ENCODE data around the gene FAM20C. TPM values are rescaled to one million over a fixed set of nuclear protein-coding genes. Genes with fewer than 3 reads are reported as not detected.
A peak's percentile ranks its signal among the peaks of the same experiment; 100 is the strongest.

The FAM20C gene
- total RNA-seq, 1 experiment from 2014 or later = 34.0 TPM

DNA sequence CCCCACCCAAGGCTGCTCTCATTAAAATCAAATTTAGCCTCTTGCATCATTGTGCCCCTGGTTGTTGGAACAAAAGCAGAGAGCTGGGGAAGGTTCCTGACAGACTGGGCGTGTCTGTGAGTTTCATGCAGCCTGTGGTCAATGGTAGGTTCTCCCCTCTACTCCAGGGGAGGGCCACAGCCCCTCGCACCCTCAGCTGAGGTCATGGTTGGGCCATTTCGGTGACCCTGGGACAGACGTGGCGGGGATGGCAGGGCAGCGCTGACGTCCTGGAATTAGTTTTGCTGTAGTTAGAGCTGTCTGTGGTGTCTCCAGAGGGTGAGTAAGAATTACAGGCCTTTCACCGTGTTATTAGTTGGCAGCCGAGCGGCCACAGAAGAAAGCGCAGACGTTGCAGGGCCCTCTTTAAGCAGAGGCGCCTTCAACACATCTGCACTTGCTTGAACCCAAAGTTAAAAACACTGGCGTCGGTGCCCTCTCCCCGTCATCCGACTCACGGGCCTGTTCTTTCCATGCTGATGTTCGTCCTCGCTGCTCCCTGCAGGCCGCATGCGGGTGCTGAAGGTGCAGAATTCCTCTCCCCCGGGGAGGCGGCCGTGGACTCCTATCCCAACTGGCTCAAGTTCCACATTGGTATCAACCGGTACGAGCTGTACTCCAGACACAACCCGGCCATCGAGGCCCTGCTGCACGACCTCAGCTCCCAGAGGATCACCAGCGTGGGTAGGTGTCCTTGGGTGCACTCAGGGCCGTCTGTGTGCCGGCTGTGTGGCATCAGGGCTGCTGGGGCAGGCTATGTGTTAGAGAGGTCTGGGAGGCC, 2.8 kb downstream of the FAM20C start:
- Histone ChIP-seq H3K4me3 (ENCODE audit: low read depth, low read length) (peak overlapping the region; percentile 79), H3K9me3 (no peaks in the 10 kb centered on the region), H3K27me3 (replicated peaks; ENCODE audit: control insufficient read depth, insufficient read depth, low read length) (no peaks in the 10 kb centered on the region), H3K4me1 (peaks cover 22% of the 10 kb centered on the region), H3K36me3 (ENCODE audit: control insufficient read depth, insufficient read depth, low read length) (peaks cover 9% of the 10 kb centered on the region)
- no peak for DNase-seq
- H3K4me3 Mint-ChIP-seq (ENCODE audit: unreplicated experiment) = peak overlapping the region; percentile 77
- no peaks in the 10 kb centered on the region for H3K9me3 Mint-ChIP-seq (ENCODE audit: unreplicated experiment)
- ChIA-PET POLR2A (no interaction called here), CTCF (interaction anchor here (0.6 kb wide), 1 partner anchor 20 kb away, joined by 4 read pairs; no protein-coding TSS in a partner anchor)
- H3K4me1 Mint-ChIP-seq (ENCODE audit: low read depth, unreplicated experiment) = peaks cover 16% of the 10 kb centered on the region
- no peaks in the 10 kb centered on the region for H3K27me3 Mint-ChIP-seq (ENCODE audit: insufficient read depth, unreplicated experiment)
- BruUV-seq (replicated peaks) = no TSS peak
- TF ChIP-seq, protein P1, sequence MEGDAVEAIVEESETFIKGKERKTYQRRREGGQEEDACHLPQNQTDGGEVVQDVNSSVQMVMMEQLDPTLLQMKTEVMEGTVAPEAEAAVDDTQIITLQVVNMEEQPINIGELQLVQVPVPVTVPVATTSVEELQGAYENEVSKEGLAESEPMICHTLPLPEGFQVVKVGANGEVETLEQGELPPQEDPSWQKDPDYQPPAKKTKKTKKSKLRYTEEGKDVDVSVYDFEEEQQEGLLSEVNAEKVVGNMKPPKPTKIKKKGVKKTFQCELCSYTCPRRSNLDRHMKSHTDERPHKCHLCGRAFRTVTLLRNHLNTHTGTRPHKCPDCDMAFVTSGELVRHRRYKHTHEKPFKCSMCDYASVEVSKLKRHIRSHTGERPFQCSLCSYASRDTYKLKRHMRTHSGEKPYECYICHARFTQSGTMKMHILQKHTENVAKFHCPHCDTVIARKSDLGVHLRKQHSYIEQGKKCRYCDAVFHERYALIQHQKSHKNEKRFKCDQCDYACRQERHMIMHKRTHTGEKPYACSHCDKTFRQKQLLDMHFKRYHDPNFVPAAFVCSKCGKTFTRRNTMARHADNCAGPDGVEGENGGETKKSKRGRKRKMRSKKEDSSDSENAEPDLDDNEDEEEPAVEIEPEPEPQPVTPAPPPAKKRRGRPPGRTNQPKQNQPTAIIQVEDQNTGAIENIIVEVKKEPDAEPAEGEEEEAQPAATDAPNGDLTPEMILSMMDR (IDR thresholded peaks at IDR 0.05; ENCODE audit: insufficient read depth in 1 of 2, low read depth in 1 of 2, low read length in 1 of 2, severe bottlenecking in 1 of 2, unreplicated experiment in 1 of 2) = no peak
- peaks cover 9% of the 10 kb centered on the region for H3K36me3 Mint-ChIP-seq (ENCODE audit: insufficient read depth, unreplicated experiment)
- intact Hi-C loops (cut with micrococcal nuclease; ENCODE audit: unreplicated experiment) = no loop called here
- H3K27ac Mint-ChIP-seq (ENCODE audit: unreplicated experiment) = no peak overlapping the region

DNA sequence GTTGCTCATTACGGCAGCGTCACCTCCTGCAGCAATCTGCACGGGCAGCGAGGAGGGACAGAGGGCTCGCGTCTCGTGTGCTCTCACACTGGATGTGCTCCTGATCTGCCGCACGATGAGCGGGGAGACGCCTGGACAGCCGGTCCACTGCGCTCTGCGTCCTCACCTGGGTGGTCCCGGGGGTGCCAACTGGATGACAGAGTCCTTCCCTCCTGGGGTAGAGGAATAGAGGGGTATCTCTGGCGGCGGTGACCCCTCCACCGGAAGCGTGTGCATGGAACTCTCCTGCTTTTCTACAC, 3.4 kb downstream of the FAM20C start:
- TF ChIP-seq, protein P1 (IDR thresholded peaks at IDR 0.05; ENCODE audit: insufficient read depth in 1 of 2, low read depth in 1 of 2, low read length in 1 of 2, severe bottlenecking in 1 of 2, unreplicated experiment in 1 of 2) = no peak
- Mint-ChIP-seq H3K27me3 (ENCODE audit: insufficient read depth, unreplicated experiment) (no peaks in the 10 kb centered on the region), H3K27ac (ENCODE audit: unreplicated experiment) (no peak overlapping the region), H3K4me3 (ENCODE audit: unreplicated experiment) (no peak overlapping the region), H3K4me1 (ENCODE audit: low read depth, unreplicated experiment) (peaks cover 16% of the 10 kb centered on the region), H3K36me3 (ENCODE audit: insufficient read depth, unreplicated experiment) (peaks cover 9% of the 10 kb centered on the region), H3K9me3 (ENCODE audit: unreplicated experiment) (no peaks in the 10 kb centered on the region)
- Histone ChIP-seq H3K4me3 (ENCODE audit: low read depth, low read length) (no peak overlapping the region), H3K27me3 (replicated peaks; ENCODE audit: control insufficient read depth, insufficient read depth, low read length) (no peaks in the 10 kb centered on the region), H3K9me3 (no peaks in the 10 kb centered on the region), H3K4me1 (peaks cover 22% of the 10 kb centered on the region), H3K36me3 (ENCODE audit: control insufficient read depth, insufficient read depth, low read length) (peaks cover 9% of the 10 kb centered on the region)
- POLR2A ChIA-PET = no interaction called here
- intact Hi-C loops (cut with micrococcal nuclease; ENCODE audit: unreplicated experiment) = no loop called here
- CTCF ChIA-PET = no interaction called here
- no TSS peak for BruUV-seq (replicated peaks)
- no peak for DNase-seq

DNA sequence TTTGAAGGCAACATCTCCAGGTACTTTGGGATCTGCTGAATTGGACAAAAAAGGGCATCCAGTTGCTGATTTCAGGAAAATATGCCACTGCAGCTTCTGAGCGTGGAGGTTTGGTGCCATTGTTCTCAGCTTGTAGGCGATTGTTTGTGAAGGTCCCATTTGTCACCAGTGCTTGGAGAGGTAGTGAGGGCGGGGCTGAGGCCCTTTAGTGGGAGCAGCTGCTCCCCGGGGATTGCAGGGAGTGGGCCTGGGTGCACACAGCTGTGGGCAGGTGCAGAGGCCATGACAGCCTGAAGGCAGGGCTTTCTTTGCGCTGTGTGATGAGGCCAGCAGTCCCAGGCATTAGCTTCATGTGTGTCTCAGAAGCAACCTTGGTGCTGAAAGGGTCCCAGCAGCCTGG, 3.9 kb downstream of the FAM20C start:
- no TSS peak for BruUV-seq (replicated peaks)
- peaks cover 9% of the 10 kb centered on the region for H3K36me3 ChIP-seq (ENCODE audit: control insufficient read depth, insufficient read depth, low read length)
- H3K4me3 ChIP-seq (ENCODE audit: low read depth, low read length) = no peak overlapping the region
- peaks cover 16% of the 10 kb centered on the region for H3K4me1 Mint-ChIP-seq (ENCODE audit: low read depth, unreplicated experiment)
- no peaks in the 10 kb centered on the region for H3K27me3 Mint-ChIP-seq (ENCODE audit: insufficient read depth, unreplicated experiment)
- H3K9me3 Mint-ChIP-seq (ENCODE audit: unreplicated experiment) = no peaks in the 10 kb centered on the region
- ChIA-PET POLR2A (no interaction called here), CTCF (no interaction called here)
- no peak overlapping the region for H3K4me3 Mint-ChIP-seq (ENCODE audit: unreplicated experiment)
- H3K4me1 ChIP-seq = peaks cover 21% of the 10 kb centered on the region
- H3K9me3 ChIP-seq = no peaks in the 10 kb centered on the region
- H3K27me3 ChIP-seq (replicated peaks; ENCODE audit: control insufficient read depth, insufficient read depth, low read length) = no peaks in the 10 kb centered on the region
- DNase-seq = no peak
- peaks cover 9% of the 10 kb centered on the region for H3K36me3 Mint-ChIP-seq (ENCODE audit: insufficient read depth, unreplicated experiment)
- no peak overlapping the region for H3K27ac Mint-ChIP-seq (ENCODE audit: unreplicated experiment)
- intact Hi-C loops (cut with micrococcal nuclease; ENCODE audit: unreplicated experiment) = no loop called here
- TF ChIP-seq, protein P1 (IDR thresholded peaks at IDR 0.05; ENCODE audit: insufficient read depth in 1 of 2, low read depth in 1 of 2, low read length in 1 of 2, severe bottlenecking in 1 of 2, unreplicated experiment in 1 of 2) = no peak

Data from Caco-2 (cell line).